Keratinocyte (primary cell): ENCODE data around the gene ARHGEF37. TPM values are rescaled to one million over a fixed set of nuclear protein-coding genes. Genes with fewer than 3 reads are reported as not detected.

ENCODE experiments used
- DNase-seq: peaks from one replicate; pipeline ENCODE4 v3.0.0-alpha.2; 2011; ENCODE audit warnings: low read depth, missing footprints, low spot score
- FAIRE-seq: peaks from 2 replicates; lab custom pipeline; 2011; peaks lifted over from hg19 to GRCh38; lab: Jason Lieb, UNC
- H2AFZ ChIP-seq: 2 replicates; pipeline ENCODE4 v1.6.0; 2012; ENCODE audit warnings: low read length, control low read depth, inconsistent platforms; ENCODE audit not compliant: control insufficient read depth
- H3K27ac ChIP-seq: 2 replicates; pipeline ENCODE4 v1.5.1; 2011; ENCODE audit warnings: low read length; ENCODE audit not compliant: control insufficient read depth, insufficient read depth
- H3K27me3 ChIP-seq: 3 replicates; pipeline ENCODE4 v1.6.0; 2011; ENCODE audit warnings: low read length; ENCODE audit not compliant: control insufficient read depth, insufficient read depth; ENCODE audit errors: extremely low read depth
- H3K36me3 ChIP-seq, 2 experiments: 2 replicates in 1 of 2; 3 replicates in 1 of 2; pipeline ENCODE4 v1.5.1; 2011; ENCODE audit warnings: low read length in 2 of 2, mild to moderate bottlenecking in 1 of 2; ENCODE audit not compliant: control insufficient read depth in 2 of 2, insufficient read depth in 2 of 2; ENCODE audit errors: extremely low read depth in 1 of 2
- H3K4me1 ChIP-seq: 3 replicates; pipeline ENCODE4 v1.5.1; 2011; ENCODE audit warnings: low read length; ENCODE audit not compliant: control insufficient read depth, insufficient read depth; ENCODE audit errors: extremely low read depth
- H3K4me2 ChIP-seq: 3 replicates; pipeline ENCODE4 v1.6.0; 2011; ENCODE audit warnings: low read depth, low read length; ENCODE audit not compliant: control insufficient read depth, insufficient read depth; ENCODE audit errors: extremely low read depth
- H3K4me3 ChIP-seq, 3 experiments: fragments of 200-600 bp in 1 of 3; sonication (generic) in 1 of 3; 2 replicates in 2 of 3; 3 replicates in 1 of 3; pipeline ENCODE4 v1.5.1; 2011 to 2016; ENCODE audit warnings: low read length in 3 of 3, mild to moderate bottlenecking in 3 of 3, control low read depth in 2 of 3, inconsistent platforms in 1 of 3, low read depth in 1 of 3, mixed read lengths in 1 of 3, mixed run types in 1 of 3, moderate library complexity in 1 of 3; ENCODE audit not compliant: control insufficient read depth in 2 of 3, insufficient read depth in 2 of 3; ENCODE audit errors: extremely low read depth in 1 of 3
- H3K79me2 ChIP-seq: 2 replicates; pipeline ENCODE4 v1.6.0; 2012; ENCODE audit warnings: low read length; ENCODE audit not compliant: control insufficient read depth, insufficient read depth
- H3K9ac ChIP-seq: 3 replicates; pipeline ENCODE4 v1.6.0; 2011; ENCODE audit warnings: low read length; ENCODE audit not compliant: control insufficient read depth, insufficient read depth; ENCODE audit errors: extremely low read depth
- H3K9me1 ChIP-seq: 3 replicates; pipeline ENCODE4 v1.6.0; 2011; ENCODE audit warnings: low read length; ENCODE audit not compliant: control insufficient read depth, insufficient read depth; ENCODE audit errors: extremely low read depth
- H3K9me3 ChIP-seq: 2 replicates; pipeline ENCODE4 v1.5.1; 2012; ENCODE audit warnings: low read depth, low read length; ENCODE audit not compliant: control insufficient read depth
- H4K20me1 ChIP-seq: 3 replicates; pipeline ENCODE4 v1.6.0; 2011; ENCODE audit warnings: low read length; ENCODE audit not compliant: control insufficient read depth, insufficient read depth; ENCODE audit errors: extremely low read depth
- CTCF ChIP-seq, 3 experiments: IDR thresholded peaks in 1 of 3; conservative IDR thresholded peaks in 1 of 3; optimal IDR thresholded peaks in 1 of 3; 2 replicates in 2 of 3; 3 replicates in 1 of 3; pipeline versions ENCODE3 to v1.5.1; 2011; ENCODE audit warnings: low read length in 3 of 3, mild to moderate bottlenecking in 3 of 3, moderate library complexity in 2 of 3, control low read depth in 1 of 3, inconsistent platforms in 1 of 3; ENCODE audit not compliant: insufficient read depth in 2 of 3; ENCODE audit errors: extremely low read depth in 1 of 3
- EZH2 ChIP-seq: IDR thresholded peaks from one replicate; pipeline ENCODE4 v1.6.1; 2012; ENCODE audit warnings: inconsistent platforms, mild to moderate bottlenecking, low read length, moderate library complexity
- dilution Hi-C: fragments of 300-500 bp; cut with MboI; formaldehyde crosslinking; loops from one replicate; pipeline ENCODE4 v1.7.0; 2020; ENCODE audit warnings: low sequenced_read_pairs; ENCODE audit not compliant: extremely low pct_ligation_motif_present
- polyA plus RNA-seq, 5 experiments: library from polyadenylated mRNA; depleted of rRNA in 3 of 5; stranded (reverse) in 3 of 5; stranded (forward) in 1 of 5; unstranded in 1 of 5; fragments of >200 nt; gene quantifications; 1 replicate in 1 of 5; 2 replicates in 3 of 5; 3 replicates in 1 of 5; pipeline versions ENCODE4 v1.2.1 to v1.2.3, GENCODE V29; 2011 to 2012; ENCODE audit warnings: missing spikeins in 2 of 5, low read depth in 1 of 5, low replicate concordance in 1 of 5

Gene ARHGEF37
- polyA plus RNA-seq, 1 donor (not counting 4 experiments of a cell fraction or from before 2014, with no cell fraction given) = 8.7 TPM

- Histone ChIP-seq H3K4me2 (no peak overlapping the region), H3K36me3 (no peaks in the 10 kb centered on the region), H3K4me1 (peaks cover 6% of the 10 kb centered on the region), H3K9me1 (no peaks in the 10 kb centered on the region), H3K4me3 (no peak overlapping the region), H4K20me1 (no peaks in the 10 kb centered on the region), H3K9ac (no peak overlapping the region), H3K9me3 (no peaks in the 10 kb centered on the region), H2AFZ (no peak overlapping the region), H3K27me3 (peaks cover 15% of the 10 kb centered on the region), H3K27ac (no peak overlapping the region), H3K79me2 (no peaks in the 10 kb centered on the region)
- FAIRE-seq (no peak), DNase-seq (no peak)
- TF ChIP-seq CTCF (optimal IDR thresholded peaks at IDR 0.05 in 1 of 3, IDR thresholded peaks at IDR 0.05 in 1 of 3, conservative IDR thresholded peaks at IDR 0.05 in 1 of 3; ENCODE audit: extremely low read depth in 1 of 3, insufficient read depth in 2 of 3, low read length in 3 of 3) = no peak
- TF ChIP-seq EZH2 = no peak
- dilution Hi-C loops = no loop called here
These were observed 98.8 kb downstream of the ARHGEF37 start for GRCh38 chr5:149679876-149680809.

- dilution Hi-C loops = no loop called here
- H3K4me3 ChIP-seq = no peak overlapping the region
- H3K36me3 ChIP-seq = no peaks in the 10 kb centered on the region
- TF ChIP-seq CTCF (optimal IDR thresholded peaks at IDR 0.05 in 1 of 3, IDR thresholded peaks at IDR 0.05 in 1 of 3, conservative IDR thresholded peaks at IDR 0.05 in 1 of 3; ENCODE audit: extremely low read depth in 1 of 3, insufficient read depth in 2 of 3, low read length in 3 of 3) = no peak
- no peak for TF ChIP-seq EZH2
- FAIRE-seq (no peak), DNase-seq (no peak)
- H3K79me2 ChIP-seq = no peaks in the 10 kb centered on the region
- H4K20me1 ChIP-seq = no peaks in the 10 kb centered on the region
- no peak overlapping the region for H3K27ac ChIP-seq
- H3K9me1 ChIP-seq = no peaks in the 10 kb centered on the region
- H3K9me3 ChIP-seq = no peaks in the 10 kb centered on the region
- H2AFZ ChIP-seq = no peak overlapping the region
- H3K4me1 ChIP-seq = peaks cover under 1% of the 10 kb centered on the region
- H3K4me2 ChIP-seq = no peak overlapping the region
- H3K9ac ChIP-seq = no peak overlapping the region
- peaks cover 20% of the 10 kb centered on the region for H3K27me3 ChIP-seq
These were observed 99.5 kb downstream of the ARHGEF37 start for GRCh38 chr5:149680810-149681221.
